UCSD-AML1 (cell line): Measurements from ENCODE around the gene CFAP45.
A peak's percentile ranks its signal among the peaks of the same experiment; 100 is the strongest.

Source experiments
- DNase-seq: peaks from one replicate; lab custom pipeline; 2025; ENCODE audit not compliant: unreplicated experiment; lab: John Stamatoyannopoulos, UW

The CFAP45 gene

DNA sequence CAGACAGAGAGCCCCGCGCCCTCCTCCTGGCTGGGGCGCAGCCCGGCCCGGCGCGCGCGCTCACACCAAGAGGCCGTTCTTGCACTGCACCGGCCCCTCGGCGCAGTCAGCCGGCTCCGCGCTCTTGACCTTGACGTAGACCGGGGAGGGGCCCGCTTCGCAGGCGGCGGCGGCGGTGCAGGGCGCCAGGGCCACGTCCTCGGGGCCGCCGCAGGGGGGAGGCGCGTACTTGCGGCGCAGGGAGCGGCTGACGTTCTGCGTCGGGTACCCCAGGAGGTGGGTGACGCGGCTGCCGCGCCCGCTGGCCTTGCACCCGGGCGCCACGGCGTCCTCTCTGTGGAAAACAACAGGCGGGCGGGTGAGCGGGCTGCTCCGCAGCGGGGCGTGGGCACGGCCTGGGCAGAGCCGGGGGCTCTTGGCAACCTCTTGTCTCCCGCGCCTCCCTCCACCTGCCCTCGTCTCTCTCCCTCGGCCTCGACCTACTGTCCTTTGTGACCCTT lies 45.2 kb downstream of the CFAP45 start:
- peak; percentile 57 for DNase-seq

DNA sequence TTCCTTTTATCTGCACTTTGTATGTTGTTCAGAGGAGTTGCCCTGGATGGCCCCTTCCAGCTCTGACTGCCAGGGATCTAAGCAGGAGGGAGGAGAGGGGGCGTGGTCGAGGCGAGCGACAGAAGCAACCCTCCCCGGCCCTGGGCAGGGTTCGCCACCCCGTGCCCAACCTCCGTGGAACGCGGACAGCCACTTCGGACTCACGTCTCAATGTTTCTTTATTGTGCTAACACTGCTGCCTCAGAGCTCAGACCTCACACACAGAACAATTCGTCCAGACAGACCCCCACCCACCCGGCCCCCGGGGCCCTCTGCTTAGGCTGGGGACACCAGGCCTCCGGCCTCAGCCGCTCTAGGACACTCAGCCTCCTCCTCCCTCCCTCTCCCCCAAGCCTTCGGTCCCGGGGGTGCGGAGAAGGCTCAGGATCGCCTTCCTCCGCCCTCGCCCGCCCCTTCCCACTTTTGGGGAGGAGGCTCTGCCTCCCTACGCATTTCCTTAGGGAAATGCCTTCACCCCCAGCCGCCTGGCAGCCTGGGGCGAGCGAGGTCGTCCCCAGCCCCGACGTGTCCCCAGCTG lies 45.8 kb downstream of the CFAP45 start:
- no peak for DNase-seq

DNA sequence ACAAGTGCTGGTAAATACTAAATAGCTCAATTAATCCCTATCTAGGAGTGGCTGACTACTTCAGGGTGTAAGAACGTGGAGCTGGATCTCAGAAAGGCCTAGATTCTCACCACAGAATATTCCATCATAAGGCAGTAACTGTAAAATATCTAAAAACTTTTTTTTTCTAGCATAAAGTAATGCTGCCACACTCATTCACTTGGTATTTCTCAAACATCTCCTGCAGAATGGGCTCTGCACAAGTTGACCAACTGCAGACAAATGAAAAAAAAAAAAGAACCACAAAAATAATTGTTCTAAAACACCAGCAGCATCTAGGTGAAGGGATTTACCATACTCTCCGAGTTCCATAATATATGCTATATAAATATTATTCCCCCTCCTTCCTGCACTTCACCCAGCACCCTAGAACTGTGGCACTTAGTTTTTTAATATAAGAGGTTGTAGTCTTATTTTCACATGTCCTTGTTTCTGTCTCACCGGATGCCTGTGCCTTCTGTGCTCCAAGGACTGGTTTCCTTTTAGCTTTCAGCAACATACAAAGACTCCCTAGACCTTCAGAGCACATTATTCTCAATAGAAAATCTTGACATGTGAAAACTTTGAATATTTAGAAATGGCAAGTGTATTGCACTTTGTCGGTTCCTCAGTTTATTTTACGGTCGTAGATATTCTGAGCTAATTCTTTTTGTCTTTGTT lies 46.4 kb downstream of the CFAP45 start:
- DNase-seq = no peak

DNA sequence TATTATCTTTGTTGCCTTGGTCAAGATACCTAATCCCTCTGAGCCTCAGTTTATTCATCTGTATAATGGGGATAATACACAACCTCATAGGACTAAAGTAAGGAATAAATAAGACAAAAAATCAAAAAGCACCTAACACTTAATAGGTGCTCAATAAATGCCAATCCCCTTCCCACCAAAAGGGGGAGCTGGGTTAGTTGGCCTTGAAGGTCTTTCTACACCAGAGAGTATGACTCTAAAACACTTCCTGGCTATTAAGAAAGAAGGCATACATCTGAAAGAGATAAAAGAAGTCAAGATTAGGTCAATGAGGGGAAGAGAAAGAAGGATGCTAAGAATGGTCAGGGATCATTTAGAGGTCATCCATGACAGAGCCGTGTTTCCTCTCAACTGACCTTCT lies 48.6 kb downstream of the CFAP45 start:
- no peak for DNase-seq

DNA sequence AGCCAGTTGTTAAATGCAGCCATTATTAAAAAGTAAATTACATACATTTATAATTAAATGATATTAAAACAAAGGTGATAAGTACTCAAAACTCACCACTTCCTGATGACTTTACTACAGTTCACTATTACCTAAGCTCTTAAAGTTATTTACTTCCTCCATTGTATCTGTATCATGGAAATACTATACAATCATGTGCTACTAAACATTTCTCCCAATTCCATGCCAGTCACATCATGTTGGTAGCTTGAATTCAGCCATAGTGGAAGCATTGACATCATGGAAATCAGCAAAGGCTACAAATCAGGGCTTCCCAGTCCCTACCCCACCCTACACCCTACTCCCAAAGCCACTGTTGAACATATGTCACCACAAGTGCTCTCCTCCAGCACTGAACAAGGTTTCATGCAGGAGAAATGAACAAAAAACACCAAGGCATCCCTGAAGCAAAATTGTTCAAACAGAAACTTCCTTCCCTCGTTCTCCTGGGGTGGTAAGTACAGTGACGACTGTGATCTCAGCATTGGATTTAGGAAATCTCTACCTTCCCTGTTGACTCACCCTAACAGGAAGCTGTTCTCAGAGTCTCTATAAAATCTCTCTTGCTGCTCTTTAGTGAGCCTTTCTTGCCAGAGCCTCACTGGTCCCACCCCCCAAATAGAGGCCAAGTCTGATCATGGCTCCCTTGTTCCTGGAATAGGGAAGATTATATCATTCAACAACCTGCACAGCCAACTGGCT lies 50.2 kb downstream of the CFAP45 start:
- no peak for DNase-seq

DNA sequence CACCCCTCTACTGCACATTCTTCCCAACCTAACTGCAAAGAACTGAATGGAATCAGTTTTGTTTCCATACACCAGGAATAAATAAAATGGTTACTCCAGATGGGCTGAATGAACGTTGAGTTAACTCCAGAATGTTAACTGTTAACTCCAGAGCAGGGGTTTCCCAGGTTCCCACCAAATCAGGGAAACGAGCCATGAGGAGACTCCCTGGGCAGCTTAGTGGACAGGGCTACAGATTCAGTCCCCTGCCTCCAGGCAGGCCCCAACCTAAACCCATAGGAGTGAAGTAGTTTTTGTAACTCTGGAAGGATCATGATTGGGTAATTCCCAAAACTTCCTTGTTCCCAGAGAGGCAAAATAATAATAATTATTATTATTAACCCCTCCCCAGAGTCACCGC lies 51.6 kb downstream of the CFAP45 start:
- no peak for DNase-seq

DNA sequence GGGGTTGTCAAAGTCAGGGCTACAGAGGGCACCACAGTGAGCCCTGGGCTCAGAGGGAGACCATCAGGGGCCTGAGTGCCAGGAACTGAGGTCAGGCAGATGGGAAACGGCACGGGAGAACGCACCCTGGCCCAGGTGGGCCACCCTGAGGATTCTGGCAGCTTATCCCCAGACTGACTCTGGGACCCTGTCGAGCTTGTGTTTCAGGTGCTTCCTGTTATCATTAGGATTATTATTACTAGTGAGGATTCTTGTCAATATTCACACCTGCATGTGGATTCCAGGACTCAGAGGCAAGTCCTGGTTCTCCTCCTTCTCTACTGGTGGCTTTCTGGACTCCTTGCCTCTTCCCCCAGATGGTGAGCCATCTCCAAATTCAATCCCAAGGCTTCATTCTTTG lies 52.7 kb downstream of the CFAP45 start:
- DNase-seq = no peak

DNA sequence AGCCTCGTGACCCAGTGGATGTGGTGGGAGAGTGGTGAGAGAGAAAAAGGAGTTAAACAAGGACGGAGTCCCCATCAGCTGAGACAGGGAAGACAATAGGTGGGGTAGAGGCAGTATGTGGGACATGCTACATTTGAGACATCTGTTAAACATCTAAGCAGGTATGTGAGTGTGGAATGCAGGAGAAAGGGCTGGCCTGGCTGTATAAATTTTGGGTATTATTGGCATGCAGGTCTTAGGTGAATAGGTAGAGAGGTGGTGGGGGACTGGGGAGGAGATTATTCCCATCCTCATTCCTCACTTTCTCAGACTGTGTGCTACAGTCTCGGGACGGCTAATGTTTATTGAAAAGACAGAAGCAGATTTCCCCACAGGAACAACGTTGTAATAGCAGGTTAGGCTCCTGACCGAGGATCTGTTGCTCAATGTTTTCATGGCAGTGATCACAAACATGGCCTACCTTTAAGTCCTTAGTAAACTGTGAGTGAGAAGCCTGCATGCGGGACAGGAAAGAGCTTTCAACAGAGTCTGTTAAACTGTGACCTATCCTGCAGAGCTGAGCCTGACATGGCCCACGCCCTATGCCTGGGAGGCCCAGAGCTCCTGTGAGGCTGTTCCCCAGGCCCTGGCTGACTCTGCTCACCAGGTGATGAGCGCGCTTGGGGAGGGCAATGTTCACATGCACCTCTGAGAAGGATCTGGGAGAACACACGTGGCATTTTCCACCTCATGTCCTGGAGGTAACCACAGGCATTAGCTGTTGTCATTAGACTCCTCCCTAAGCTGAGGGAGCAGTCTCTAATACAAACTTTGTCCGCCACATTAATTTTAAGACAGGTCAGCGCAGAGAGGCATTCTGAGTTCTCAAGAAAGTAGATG lies 54.0 kb downstream of the CFAP45 start:
- DNase-seq = no peak

DNA sequence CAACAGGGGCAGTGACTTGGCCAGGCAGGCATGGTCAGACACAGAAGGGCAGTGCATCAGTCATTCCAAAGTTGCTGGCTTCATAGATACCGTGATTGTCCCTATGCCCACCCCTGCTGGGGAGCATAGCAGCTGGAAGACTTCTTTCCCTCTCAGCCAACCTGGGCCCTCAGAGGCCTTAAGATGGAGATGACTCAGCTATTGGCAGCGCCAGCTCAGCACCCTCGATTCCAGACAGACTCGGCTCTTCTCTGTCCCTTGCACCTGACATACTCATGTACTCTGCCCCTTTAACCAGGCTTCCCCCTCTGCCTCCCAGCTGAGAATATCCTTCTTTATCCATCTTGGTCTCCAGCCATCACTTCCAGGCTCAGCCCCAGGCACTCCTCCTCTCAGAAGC lies 56.5 kb downstream of the CFAP45 start:
- no peak for DNase-seq

DNA sequence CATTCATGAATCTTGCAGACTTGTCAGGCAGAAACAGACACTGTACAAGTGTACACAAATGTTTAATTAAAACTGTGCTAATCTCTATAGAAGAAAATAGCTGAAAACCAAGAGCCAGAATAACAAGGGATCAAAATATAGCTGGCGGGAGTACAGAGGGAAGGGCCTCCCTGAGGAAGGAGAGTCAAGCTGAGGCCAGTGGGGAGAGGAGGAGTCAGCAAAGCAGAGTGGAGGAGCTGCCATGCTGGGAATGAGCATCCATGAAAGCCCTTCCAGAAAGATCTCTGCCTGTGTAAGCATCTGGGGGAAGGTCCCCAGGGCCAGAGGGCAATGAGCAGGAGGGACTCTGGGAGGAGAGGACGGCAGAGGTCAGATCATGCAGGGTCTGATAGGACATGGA lies 58.2 kb downstream of the CFAP45 start:
- no peak for DNase-seq

DNA sequence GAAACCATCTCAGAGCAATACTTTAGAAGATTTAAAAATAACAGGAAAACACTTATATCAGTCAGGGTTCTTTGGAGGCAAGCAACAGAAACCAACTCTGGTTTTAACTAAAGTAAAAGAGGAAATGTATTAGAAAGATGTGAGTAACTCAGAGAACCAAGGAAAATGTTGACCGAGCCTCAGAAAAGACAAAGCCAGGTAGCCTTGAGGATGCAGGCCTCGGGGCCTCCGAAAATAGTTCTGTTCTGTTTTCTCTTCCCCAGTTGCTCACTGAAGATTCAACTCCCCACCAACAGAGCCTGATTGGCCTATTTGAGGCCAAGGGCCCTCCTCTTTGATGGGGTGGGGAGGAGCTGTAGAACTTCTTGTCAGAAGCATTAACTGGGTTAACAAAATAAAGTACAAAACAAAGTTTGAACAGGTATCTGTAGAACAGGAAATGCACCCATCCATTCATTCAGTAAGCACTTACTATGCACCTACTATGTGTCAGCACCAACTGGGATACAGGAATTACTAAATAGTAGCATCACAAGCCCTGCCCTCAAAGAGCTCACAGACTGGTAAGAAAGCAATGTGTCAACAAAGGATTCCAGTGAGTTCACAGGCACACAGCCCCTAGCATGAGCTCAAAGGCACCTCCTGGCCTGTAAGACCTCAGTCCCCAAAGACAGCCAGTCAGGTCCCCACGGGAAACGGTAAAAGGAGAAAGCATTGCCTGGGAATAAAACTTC lies 60.7 kb downstream of the CFAP45 start:
- no peak for DNase-seq

DNA sequence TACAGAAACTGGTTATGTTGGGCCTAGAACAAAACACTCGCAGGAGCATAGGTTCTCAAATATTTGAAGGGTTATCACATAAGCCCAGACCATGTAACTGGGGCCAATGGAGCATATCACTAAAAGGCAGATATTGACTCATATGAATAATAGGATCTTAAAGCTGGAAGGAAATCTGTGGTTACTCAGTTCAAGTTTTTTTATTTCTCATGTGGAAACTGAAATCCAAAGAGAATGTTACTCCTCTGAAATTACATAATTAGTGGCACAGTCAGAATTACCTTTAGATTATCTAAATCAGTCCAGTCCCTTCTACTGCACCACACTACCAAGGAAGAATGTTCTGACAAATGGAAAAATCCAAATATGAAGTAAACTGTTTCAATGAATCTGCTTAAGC lies 61.2 kb downstream of the CFAP45 start:
- no peak for DNase-seq

DNA sequence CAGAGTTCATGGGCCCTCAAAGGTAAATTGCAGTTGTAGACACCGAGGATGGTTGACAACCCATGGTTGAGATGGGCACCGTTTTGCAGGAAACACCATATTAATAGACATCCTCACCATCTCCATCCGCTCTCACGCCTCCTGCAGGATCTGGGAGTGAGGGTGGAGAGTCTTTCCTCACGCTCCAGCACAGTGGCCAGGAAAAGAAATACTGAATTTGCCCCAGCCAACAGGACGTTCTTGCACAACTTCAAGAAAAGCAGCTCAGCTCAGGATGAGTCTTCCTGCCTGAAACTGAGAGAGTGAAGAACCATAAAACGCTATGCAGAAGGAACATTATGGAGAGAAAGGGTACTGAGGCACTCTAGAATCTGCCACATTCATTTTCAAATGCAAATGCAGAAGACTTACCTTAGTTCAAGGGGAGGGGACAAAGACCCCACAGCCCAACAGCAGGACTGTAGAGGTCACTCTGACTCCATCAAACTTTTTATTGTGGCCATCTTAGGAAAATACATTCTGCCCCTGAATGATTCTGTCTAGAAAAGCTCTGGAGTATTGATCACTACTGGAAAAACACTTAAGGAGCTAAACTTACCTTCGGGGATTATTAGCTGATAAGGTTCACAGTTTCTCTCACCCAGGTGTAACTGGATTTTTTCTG lies 64.0 kb downstream of the CFAP45 start:
- no peak for DNase-seq

DNA sequence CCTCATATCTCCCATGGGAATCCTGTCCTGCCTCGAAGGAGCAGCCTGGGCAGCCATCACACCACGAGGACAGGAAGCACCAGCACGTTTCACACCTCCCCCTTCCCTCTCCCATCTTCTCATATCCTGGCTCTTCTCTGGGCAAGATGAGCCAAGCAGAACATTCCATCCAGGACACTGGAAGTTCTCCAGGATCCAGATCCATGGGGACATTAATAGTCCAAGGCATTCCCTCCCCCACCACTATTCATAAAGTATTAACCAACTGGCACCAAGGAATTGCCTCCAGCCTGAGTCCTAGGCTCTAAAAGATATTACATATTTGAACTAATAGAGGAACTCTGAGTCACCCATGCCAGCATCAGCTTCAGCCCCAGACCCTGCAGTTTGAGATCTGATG lies 64.6 kb downstream of the CFAP45 start:
- no peak for DNase-seq

DNA sequence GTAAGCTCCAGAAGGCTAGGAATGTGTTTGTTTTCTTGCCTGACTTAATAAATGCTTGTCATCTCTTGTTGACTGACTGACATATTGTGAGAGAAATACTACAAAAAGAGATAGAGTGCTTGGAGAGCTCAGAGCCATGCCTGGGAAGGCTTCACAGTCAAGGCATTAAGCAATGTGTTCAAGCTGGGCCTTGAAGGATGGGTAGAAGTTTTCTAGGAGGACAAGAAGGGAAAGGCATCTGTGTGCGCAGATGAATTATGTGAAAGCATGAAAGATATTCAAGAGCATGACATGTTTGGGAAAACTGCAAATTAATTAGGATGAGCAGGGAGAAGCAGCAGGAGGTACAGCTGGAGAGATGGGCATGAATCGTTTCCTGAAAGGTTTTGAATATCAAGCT lies 67.7 kb downstream of the CFAP45 start:
- no peak for DNase-seq

DNA sequence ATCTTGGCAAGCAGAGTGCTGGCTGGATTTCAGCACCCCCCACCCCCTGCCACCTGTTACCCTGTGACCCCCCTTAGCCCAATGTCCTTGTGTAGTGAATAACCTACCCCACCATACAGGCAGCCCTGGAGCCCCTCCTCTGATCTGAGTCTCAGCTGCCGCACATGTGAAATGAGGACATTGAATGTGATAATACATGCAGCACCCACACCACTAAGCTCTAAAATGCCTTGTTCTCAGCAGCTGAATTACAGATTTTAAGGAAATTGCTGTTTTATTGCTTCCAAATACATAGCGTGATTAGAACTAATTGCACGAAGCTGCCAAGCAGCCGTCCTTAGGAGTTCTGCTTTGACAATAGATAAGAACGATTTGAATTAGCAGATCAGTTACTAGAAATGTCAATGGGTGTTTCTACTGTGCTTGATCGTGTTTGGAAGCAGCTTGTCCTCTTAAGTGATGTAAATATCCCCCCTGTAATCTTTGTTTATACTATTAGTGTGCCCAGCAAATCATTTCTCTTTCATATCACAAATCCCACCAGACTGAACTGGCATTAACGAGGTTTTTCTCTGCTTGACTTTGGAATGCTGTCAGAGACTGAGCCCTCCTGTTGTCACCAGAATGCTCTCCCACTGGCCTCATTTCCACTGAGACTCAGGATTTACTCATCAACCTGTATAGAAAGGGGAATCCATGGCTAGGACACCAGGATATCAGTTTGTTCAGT lies 68.4 kb downstream of the CFAP45 start:
- DNase-seq = no peak

DNA sequence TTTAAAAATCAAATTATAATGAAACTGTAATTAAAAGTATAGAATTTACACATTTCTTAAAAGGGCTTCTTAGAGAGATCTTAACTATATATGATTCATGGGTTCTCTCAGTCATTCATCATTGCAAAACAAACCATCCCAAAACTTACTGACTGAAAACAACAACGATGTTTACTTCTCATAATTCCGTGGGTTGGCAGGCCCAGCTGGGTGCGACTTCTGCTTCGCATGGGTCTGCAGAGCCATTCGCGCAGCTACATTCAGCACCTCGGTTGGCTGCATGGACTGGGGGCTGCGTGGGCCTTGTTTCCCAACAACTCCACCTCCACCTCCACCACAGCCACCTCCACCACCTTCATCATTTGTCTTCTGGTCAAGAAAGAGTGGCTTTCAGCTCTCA lies 69.2 kb downstream of the CFAP45 start:
- no peak for DNase-seq

DNA sequence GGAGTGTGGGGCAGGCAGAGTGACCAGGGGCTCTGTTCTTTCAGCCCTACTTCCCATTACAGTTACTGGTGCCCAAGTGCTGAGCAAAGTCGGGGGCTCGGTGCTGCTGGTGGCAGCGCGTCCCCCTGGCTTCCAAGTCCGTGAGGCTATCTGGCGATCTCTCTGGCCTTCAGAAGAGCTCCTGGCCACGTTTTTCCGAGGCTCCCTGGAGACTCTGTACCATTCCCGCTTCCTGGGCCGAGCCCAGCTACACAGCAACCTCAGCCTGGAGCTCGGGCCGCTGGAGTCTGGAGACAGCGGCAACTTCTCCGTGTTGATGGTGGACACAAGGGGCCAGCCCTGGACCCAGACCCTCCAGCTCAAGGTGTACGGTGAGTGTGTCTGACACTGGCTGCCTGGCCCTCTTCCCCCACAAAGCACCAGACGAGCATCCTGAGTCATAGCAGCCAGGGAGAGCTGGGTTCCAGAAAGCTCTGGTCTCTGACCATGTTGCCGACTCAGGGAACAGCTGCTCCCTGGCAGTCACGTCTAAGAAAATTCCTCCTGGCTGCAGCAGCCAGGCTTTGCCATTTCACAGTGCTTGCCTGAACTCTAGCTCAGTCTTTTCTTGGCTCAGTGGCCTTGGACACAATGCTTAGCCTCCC lies 70.0 kb downstream of the CFAP45 start:
- DNase-seq = no peak

DNA sequence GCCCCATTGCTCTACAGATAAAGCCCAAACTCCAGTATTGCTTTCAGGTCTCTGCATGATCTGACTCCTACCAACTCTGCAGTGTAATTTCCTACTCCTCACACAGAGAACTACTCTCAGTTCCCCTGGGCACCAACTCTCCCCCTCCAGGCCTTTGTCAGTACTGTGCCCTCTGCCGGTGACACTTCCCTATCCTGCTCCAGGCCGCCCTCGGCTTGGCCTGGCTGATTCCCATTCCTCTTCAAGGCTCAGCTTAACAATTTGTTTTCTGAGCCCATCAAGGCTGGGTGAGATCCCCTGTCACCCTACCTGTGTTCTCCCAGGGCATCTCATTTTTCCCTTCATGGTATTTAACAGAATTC lies 70.7 kb downstream of the CFAP45 start:
- peak; percentile 65 for DNase-seq
